GM19351 (cell line): ENCODE results near the gene RMND5A.

Experiments
- ATAC-seq: cut with Tn5 transposase; IDR thresholded peaks from one replicate; pipeline ENCODE4 v1.9.1; 2021; ENCODE audit warnings: mild to moderate bottlenecking, moderate library complexity; ENCODE audit not compliant: unreplicated experiment

The RMND5A gene

GRCh38 chr2:86790676-86791572 lies 70.8 kb downstream of the RMND5A start, which contains the start of gene CD8A:
Gene CD8A, minus strand, starts transcription at chr2:86790913. Its CDS starts 88 bp downstream, at chr2:86790825.
- no peak for ATAC-seq

- ATAC-seq = no peak
Observed at GRCh38 chr2:86791573-86791972, 71.5 kb downstream of the RMND5A start.

GRCh38 chr2:86793752-86794151 lies 73.7 kb downstream of the RMND5A start:
- no peak for ATAC-seq

- no peak for ATAC-seq
Observed at GRCh38 chr2:86794861-86795260, 74.8 kb downstream of the RMND5A start.

GRCh38 chr2:86800856-86801567 lies 80.9 kb downstream of the RMND5A start:
- no peak for ATAC-seq

GRCh38 chr2:86806059-86806857 lies 86.2 kb downstream of the RMND5A start:
- ATAC-seq = no peak

GRCh38 chr2:86807133-86807467 lies 87.0 kb downstream of the RMND5A start:
- no peak for ATAC-seq

- no peak for ATAC-seq
Observed at GRCh38 chr2:86807468-86808275, 87.6 kb downstream of the RMND5A start.

- ATAC-seq = peak; percentile 92
Observed at GRCh38 chr2:86808315-86809161, 88.4 kb downstream of the RMND5A start.

GRCh38 chr2:86809481-86810121 lies 89.5 kb downstream of the RMND5A start:
- no peak for ATAC-seq

GRCh38 chr2:86815611-86816010 lies 95.5 kb downstream of the RMND5A start:
- no peak for ATAC-seq

GRCh38 chr2:86818114-86818801 lies 98.2 kb downstream of the RMND5A start:
- no peak for ATAC-seq

GRCh38 chr2:86818957-86819356 lies 98.9 kb downstream of the RMND5A start:
- ATAC-seq = no peak

- ATAC-seq = no peak
Observed at GRCh38 chr2:86821306-86821705, 101.2 kb downstream of the RMND5A start.

- no peak for ATAC-seq
Observed at GRCh38 chr2:86821842-86822241, 101.8 kb downstream of the RMND5A start.

- no peak for ATAC-seq
Observed at GRCh38 chr2:86822668-86823345, 102.7 kb downstream of the RMND5A start.

GRCh38 chr2:86825036-86825692 lies 105.1 kb downstream of the RMND5A start:
- ATAC-seq = no peak
